Muscle of back (tissue), 11 donors: ENCODE data around the gene RNF213. TPM values are rescaled to one million over a fixed set of nuclear protein-coding genes. Genes with fewer than 3 reads are reported as not detected.
A peak's percentile ranks its signal among the peaks of the same experiment; 100 is the strongest.

Source experiments
- DNase-seq, 3 donors: peaks; one replicate each; pipeline versions ENCODE4 v3.0.0 to v3.0.0-alpha.2; 2013
- polyA plus RNA-seq, 10 donors: library from polyadenylated mRNA; unstranded; fragments of 120-200 nt; gene quantifications; one replicate each; pipeline ENCODE4 v1.2.1, GENCODE V29; 2013; ENCODE audit not compliant: insufficient read length in 10 of 10

The RNF213 gene
- polyA plus RNA-seq, 10 donors = 23.7 to 58.7 (median 36.2) TPM

GRCh38 chr17:80365001-80365965 is 104.6 kb downstream of the RNF213 start:
- no peak for DNase-seq

- DNase-seq = no peak
Measured at GRCh38 chr17:80365983-80366382, 105.3 kb downstream of the RNF213 start.

- DNase-seq = no peak
Measured at GRCh38 chr17:80367503-80367902, 106.9 kb downstream of the RNF213 start.

- DNase-seq = no peak
Measured at GRCh38 chr17:80371196-80371595, 110.5 kb downstream of the RNF213 start.

- no peak for DNase-seq
Measured at GRCh38 chr17:80372456-80372855, 111.8 kb downstream of the RNF213 start.

- no peak for DNase-seq
Measured at GRCh38 chr17:80372922-80373570, 112.4 kb downstream of the RNF213 start.

- DNase-seq = no peak
Measured at GRCh38 chr17:80374039-80374731, 113.5 kb downstream of the RNF213 start.

- DNase-seq = peak in 2 of 3 donors; percentile 38 to 67
Measured at GRCh38 chr17:80374732-80375585, 114.3 kb downstream of the RNF213 start.

GRCh38 chr17:80376531-80376930 is 115.9 kb downstream of the RNF213 start:
- no peak for DNase-seq

GRCh38 chr17:80377798-80378197 is 117.1 kb downstream of the RNF213 start:
- DNase-seq = no peak

- no peak for DNase-seq
Measured at GRCh38 chr17:80379348-80379747, 118.7 kb downstream of the RNF213 start.

GRCh38 chr17:80380068-80380467 is 119.4 kb downstream of the RNF213 start:
- no peak for DNase-seq

- DNase-seq = no peak
Measured at GRCh38 chr17:80380555-80381002, 119.9 kb downstream of the RNF213 start.

GRCh38 chr17:80381416-80381923 is 120.8 kb downstream of the RNF213 start:
- DNase-seq = no peak

- no peak for DNase-seq
Measured at GRCh38 chr17:80382446-80382845, 121.8 kb downstream of the RNF213 start.

GRCh38 chr17:80382956-80383355 is 122.3 kb downstream of the RNF213 start:
- DNase-seq = no peak

GRCh38 chr17:80384078-80384960 is 123.7 kb downstream of the RNF213 start:
- no peak for DNase-seq

- no peak for DNase-seq
Measured at GRCh38 chr17:80385046-80385445, 124.4 kb downstream of the RNF213 start.

- no peak for DNase-seq
Measured at GRCh38 chr17:80386341-80386740, 125.7 kb downstream of the RNF213 start.

- no peak for DNase-seq
Measured at GRCh38 chr17:80387071-80387470, 126.4 kb downstream of the RNF213 start.
